ENCODE measurements around the gene PDX1.

DNA sequence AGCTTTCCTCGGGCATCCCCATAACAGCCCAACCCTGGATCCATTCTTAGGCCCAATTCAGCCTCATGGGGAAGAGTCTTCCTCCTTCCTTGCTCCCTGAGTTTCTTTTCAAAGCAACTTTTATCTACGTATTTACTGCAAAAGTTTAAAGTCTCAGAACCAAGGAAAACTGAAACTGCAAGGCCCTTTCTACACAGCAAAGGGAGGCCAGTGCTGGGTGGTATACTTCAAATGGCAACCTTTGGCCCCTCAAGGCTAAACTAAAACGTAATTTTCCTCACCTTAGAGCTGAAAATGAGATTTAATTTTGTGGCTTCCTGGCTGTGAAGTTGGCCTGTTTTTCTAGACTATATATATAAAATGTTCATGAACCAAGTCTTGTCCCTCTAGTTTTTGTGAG lies 43.7 kb downstream of the PDX1 start:
- TF ChIP-seq, protein P1, sequence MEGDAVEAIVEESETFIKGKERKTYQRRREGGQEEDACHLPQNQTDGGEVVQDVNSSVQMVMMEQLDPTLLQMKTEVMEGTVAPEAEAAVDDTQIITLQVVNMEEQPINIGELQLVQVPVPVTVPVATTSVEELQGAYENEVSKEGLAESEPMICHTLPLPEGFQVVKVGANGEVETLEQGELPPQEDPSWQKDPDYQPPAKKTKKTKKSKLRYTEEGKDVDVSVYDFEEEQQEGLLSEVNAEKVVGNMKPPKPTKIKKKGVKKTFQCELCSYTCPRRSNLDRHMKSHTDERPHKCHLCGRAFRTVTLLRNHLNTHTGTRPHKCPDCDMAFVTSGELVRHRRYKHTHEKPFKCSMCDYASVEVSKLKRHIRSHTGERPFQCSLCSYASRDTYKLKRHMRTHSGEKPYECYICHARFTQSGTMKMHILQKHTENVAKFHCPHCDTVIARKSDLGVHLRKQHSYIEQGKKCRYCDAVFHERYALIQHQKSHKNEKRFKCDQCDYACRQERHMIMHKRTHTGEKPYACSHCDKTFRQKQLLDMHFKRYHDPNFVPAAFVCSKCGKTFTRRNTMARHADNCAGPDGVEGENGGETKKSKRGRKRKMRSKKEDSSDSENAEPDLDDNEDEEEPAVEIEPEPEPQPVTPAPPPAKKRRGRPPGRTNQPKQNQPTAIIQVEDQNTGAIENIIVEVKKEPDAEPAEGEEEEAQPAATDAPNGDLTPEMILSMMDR (IDR thresholded peaks at IDR 0.05), result no peak
- TF ChIP-seq EP300 (IDR thresholded peaks at IDR 0.05), result no peak
- no peak for TF ChIP-seq POLR2A (IDR thresholded peaks at IDR 0.05)
